UCSD-AML1 (cell line): Measurements from ENCODE around the gene TYK2.
"Not testable (repeated sequence)": the region's sequence is repeated elsewhere in the genome, so short reads cannot be mapped to it uniquely, and the experiment has no call there.

Source experiments
- DNase-seq: peaks from one replicate; lab custom pipeline; 2025; ENCODE audit not compliant: unreplicated experiment; lab: John Stamatoyannopoulos, UW

Gene TYK2

GRCh38 chr19:10408511-10409283 is 28.3 kb upstream of the TYK2 start:
- peak; percentile 81 for DNase-seq

- DNase-seq = no peak
Measured at GRCh38 chr19:10407096-10407495, 26.7 kb upstream of the TYK2 start.

- no peak for DNase-seq
Measured at GRCh38 chr19:10406191-10406590, 25.8 kb upstream of the TYK2 start.

GRCh38 chr19:10404888-10405820 is 24.8 kb upstream of the TYK2 start:
- DNase-seq = no peak

GRCh38 chr19:10403137-10404021 is 23.0 kb upstream of the TYK2 start, which contains the start of gene CDC37:
CDC37 (minus strand) TSS chr19:10403542; CDS start chr19:10403479, 63 bp downstream.
- DNase-seq = peak; percentile 96

GRCh38 chr19:10402441-10403038 is 22.2 kb upstream of the TYK2 start:
- peak; percentile 72 for DNase-seq

GRCh38 chr19:10399878-10400277 is 19.5 kb upstream of the TYK2 start:
- no peak for DNase-seq

GRCh38 chr19:10399340-10399739 is 19.0 kb upstream of the TYK2 start:
- not testable (repeated sequence) for DNase-seq

- no peak for DNase-seq
Measured at GRCh38 chr19:10398819-10399218, 18.4 kb upstream of the TYK2 start.

GRCh38 chr19:10395917-10396316 is 15.5 kb upstream of the TYK2 start:
- DNase-seq = no peak

GRCh38 chr19:10395436-10395835 is 15.1 kb upstream of the TYK2 start:
- DNase-seq = no peak

GRCh38 chr19:10395003-10395402 is 14.6 kb upstream of the TYK2 start:
- DNase-seq = no peak

GRCh38 chr19:10393137-10393536 is 12.8 kb upstream of the TYK2 start:
- no peak for DNase-seq

- no peak for DNase-seq
Measured at GRCh38 chr19:10392120-10392519, 11.7 kb upstream of the TYK2 start.

GRCh38 chr19:10390652-10391286 is 10.4 kb upstream of the TYK2 start:
- peak; percentile 48 for DNase-seq

- DNase-seq = peak; percentile 26
Measured at GRCh38 chr19:10389863-10390262, 9.5 kb upstream of the TYK2 start.

GRCh38 chr19:10388957-10389356 is 8.6 kb upstream of the TYK2 start:
- peak; percentile 80 for DNase-seq

- no peak for DNase-seq
Measured at GRCh38 chr19:10384580-10384979, 4.2 kb upstream of the TYK2 start.

- DNase-seq = not testable (repeated sequence)
Measured at GRCh38 chr19:10383223-10383499, 2.8 kb upstream of the TYK2 start.

- no peak for DNase-seq
Measured at GRCh38 chr19:10379880-10380312, 476 bp downstream of the TYK2 start.
